SK-N-SH (cell line): ENCODE data around the gene PAPLN. TPM values are rescaled to one million over a fixed set of nuclear protein-coding genes. Genes with fewer than 3 reads are reported as not detected.
A peak's percentile ranks its signal among the peaks of the same experiment; 100 is the strongest.

Source experiments
- CTCF ChIA-PET: fragments of 300-600, 350-600 bp; formaldehyde crosslinking; extraction: SDS; loops from one replicate; lab custom pipeline; 2021; lab: Yijun Ruan, JAX
- POLR2A ChIA-PET: fragments of 350-600 bp; sonication (Branson Sonifier 250); formaldehyde crosslinking; extraction: SDS; loops from one replicate; lab custom pipeline; 2020; ENCODE audit warnings: antibody characterized with exemption, inconsistent platforms; lab: Yijun Ruan, JAX
- DNase-seq: peaks from one replicate; pipeline ENCODE4 v3.0.0; 2012
- H2AFZ ChIP-seq: fragments of 200-600 bp; sonication (generic); 2 replicates; pipeline ENCODE4 v1.8.1; 2016; ENCODE audit warnings: antibody characterized with exemption, mild to moderate bottlenecking, low read depth
- H3F3A ChIP-seq: fragments of 200-600 bp; sonication (generic); replicated peaks from 2 replicates; pipeline ENCODE3; 2016; ENCODE audit warnings: antibody characterized with exemption, mild to moderate bottlenecking; ENCODE audit not compliant: insufficient read depth
- H3K27ac ChIP-seq, 2 experiments: fragments of 200-500 bp in 1 of 2; fragments of 200-600 bp in 1 of 2; sonication (Bioruptor generic) in 1 of 2; sonication (generic), shearing (Covaris generic) in 1 of 2; 2 replicates each; pipeline versions ENCODE4 v1.5.1 to v1.6.1; 2014 to 2016; ENCODE audit warnings: low read depth in 2 of 2, inconsistent platforms in 1 of 2, low read length in 1 of 2, mild to moderate bottlenecking in 1 of 2, mixed read lengths in 1 of 2
- H3K27me3 ChIP-seq: fragments of 200-600 bp; sonication (generic), shearing (Covaris generic); 2 replicates; pipeline ENCODE4 v1.6.1; 2016; ENCODE audit warnings: mixed run types; ENCODE audit not compliant: insufficient read depth
- H3K36me3 ChIP-seq, 2 experiments: fragments of 200-500 bp in 1 of 2; fragments of 200-600 bp in 1 of 2; sonication (Bioruptor generic) in 1 of 2; sonication (generic) in 1 of 2; replicated peaks in 1 of 2; 2 replicates each; pipeline versions ENCODE3 to v1.5.1; 2014 to 2016; ENCODE audit warnings: low read length in 1 of 2, mild to moderate bottlenecking in 1 of 2; ENCODE audit not compliant: insufficient read depth in 2 of 2, control insufficient read depth in 1 of 2
- H3K4me1 ChIP-seq, 2 experiments: fragments of 200-500 bp in 1 of 2; fragments of 200-600 bp in 1 of 2; sonication (Bioruptor generic) in 1 of 2; sonication (generic), shearing (Covaris generic) in 1 of 2; 2 replicates each; pipeline versions ENCODE4 v1.5.1 to v1.6.1; 2014 to 2016; ENCODE audit warnings: low read depth in 1 of 2, low read length in 1 of 2, mixed run types in 1 of 2; ENCODE audit not compliant: insufficient read depth in 2 of 2, control insufficient read depth in 1 of 2
- H3K4me2 ChIP-seq: fragments of 200-600 bp; sonication (generic), shearing (Covaris generic); 2 replicates; pipeline ENCODE4 v1.6.1; 2017; ENCODE audit warnings: mixed run types
- H3K4me3 ChIP-seq, 2 experiments: fragments of 200-500 bp in 1 of 2; fragments of 200-600 bp in 1 of 2; sonication (Bioruptor generic) in 1 of 2; sonication (generic), shearing (Covaris generic) in 1 of 2; 2 replicates each; pipeline versions ENCODE4 v1.5.1 to v1.8.1; 2014 to 2016; ENCODE audit warnings: low read depth in 2 of 2, inconsistent platforms in 1 of 2, low read length in 1 of 2, mild to moderate bottlenecking in 1 of 2, mixed read lengths in 1 of 2, moderate library complexity in 1 of 2
- H3K79me2 ChIP-seq: fragments of 200-600 bp; sonication (generic); 2 replicates; pipeline ENCODE4 v1.8.1; 2017; ENCODE audit warnings: mild to moderate bottlenecking; ENCODE audit not compliant: insufficient read depth
- H3K9ac ChIP-seq: fragments of 200-600 bp; sonication (generic); 2 replicates; pipeline ENCODE4 v1.6.1; 2017; ENCODE audit warnings: mixed run types
- H3K9me2 ChIP-seq: fragments of 200-600 bp; sonication (generic); 2 replicates; pipeline ENCODE4 v1.6.1; 2017; ENCODE audit warnings: mixed run types
- H3K9me3 ChIP-seq: fragments of 200-600 bp; sonication (generic); 2 replicates; pipeline ENCODE4 v1.6.1; 2017; ENCODE audit warnings: mixed run types, mild to moderate bottlenecking, moderate library complexity
- H4K20me1 ChIP-seq: fragments of 200-600 bp; sonication (generic); 2 replicates; pipeline ENCODE4 v1.6.1; 2017; ENCODE audit warnings: mild to moderate bottlenecking, mixed run types; ENCODE audit not compliant: insufficient read depth
- CTCF ChIP-seq: fragments of 200-600 bp; sonication (generic); IDR thresholded peaks from 2 replicates; pipeline ENCODE4 v1.6.1; 2017; ENCODE audit warnings: antibody characterized with exemption, mild to moderate bottlenecking, moderate library complexity
- ELF1 ChIP-seq: IDR thresholded peaks from 2 replicates; pipeline ENCODE4 v1.4.0; 2012
- FOSL2 ChIP-seq: IDR thresholded peaks from 2 replicates; pipeline ENCODE4 v1.4.0; 2012; ENCODE audit warnings: low read depth, mild to moderate bottlenecking, moderate library complexity, borderline replicate concordance
- FOXJ3 ChIP-seq: sonication (generic); formaldehyde crosslinking; IDR thresholded peaks from 2 replicates; pipeline ENCODE4 v1.5.1; 2020; ENCODE audit warnings: mild to moderate bottlenecking, missing genetic modification reagents
- FOXM1 ChIP-seq: IDR thresholded peaks from 2 replicates; pipeline ENCODE4 v1.4.0; 2012; ENCODE audit warnings: low read depth, mild to moderate bottlenecking
- IRF3 ChIP-seq: fragments of 150-350 bp; IDR thresholded peaks from 2 replicates; pipeline ENCODE4 v1.6.1; 2016; ENCODE audit warnings: mild to moderate bottlenecking, low read depth, low read length
- JUND ChIP-seq: IDR thresholded peaks from 2 replicates; pipeline ENCODE4 v1.4.0; 2012
- MEF2A ChIP-seq: IDR thresholded peaks from 2 replicates; pipeline ENCODE4 v1.4.0; 2012; ENCODE audit warnings: low read depth, borderline replicate concordance
- MXI1 ChIP-seq: IDR thresholded peaks from 2 replicates; pipeline ENCODE4 v1.6.1; 2012; ENCODE audit warnings: mild to moderate bottlenecking, low read depth, low read length, improper control_type of control experiment
- POLR2AphosphoS5 ChIP-seq: IDR thresholded peaks from 2 replicates; pipeline ENCODE4 v1.6.1; 2012; ENCODE audit warnings: low read depth, low read length
- RAD21 ChIP-seq: IDR thresholded peaks from 2 replicates; pipeline ENCODE4 v1.6.1; 2012; ENCODE audit warnings: mild to moderate bottlenecking, low read length
- REST ChIP-seq: IDR thresholded peaks from 2 replicates; pipeline ENCODE4 v1.6.1; 2012; ENCODE audit warnings: mild to moderate bottlenecking, low read depth, low read length, moderate library complexity
- RFX5 ChIP-seq: IDR thresholded peaks from 2 replicates; pipeline ENCODE4 v1.6.1; 2012; ENCODE audit warnings: mild to moderate bottlenecking, improper control_type of control experiment, low read length
- SIN3A ChIP-seq: IDR thresholded peaks from 2 replicates; pipeline ENCODE4 v1.6.1; 2012; ENCODE audit warnings: low read depth, mild to moderate bottlenecking, low read length, moderate library complexity, borderline replicate concordance
- TAF1 ChIP-seq: IDR thresholded peaks from 2 replicates; pipeline ENCODE4 v1.6.1; 2012; ENCODE audit warnings: low read depth, mild to moderate bottlenecking, low read length, moderate library complexity, borderline replicate concordance
- TCF12 ChIP-seq: IDR thresholded peaks from 2 replicates; pipeline ENCODE4 v1.4.0; 2012
- ZBTB33 ChIP-seq: IDR thresholded peaks from 2 replicates; pipeline ENCODE4 v1.4.0; 2012; ENCODE audit warnings: low read depth, borderline replicate concordance
- WGBS: methylation state at CpG from one replicate; pipeline ENCODE4 v1.1.6; 2017; ENCODE audit warnings: low lambda C conversion rate; 5-methylcytosine and 5-hydroxymethylcytosine counted together
- polyA plus RNA-seq, 3 experiments: library from polyadenylated mRNA; depleted of rRNA; stranded (reverse); fragments of >200 nt; gene quantifications; 2 replicates each; pipeline ENCODE4 v1.2.3, GENCODE V29; 2012

The PAPLN gene
- polyA plus RNA-seq, 1 of the 3 experiments (the other 2 are of a cell fraction), result 0.13 TPM

- TF ChIP-seq SIN3A (no peak), FOSL2 (no peak), MXI1 (no peak), CTCF (peak; percentile 95)
Observed at GRCh38 chr14:73295198-73295796, 58.0 kb downstream of the PAPLN start (continued).

- POLR2A ChIA-PET, result no interaction called here
- H4K20me1 ChIP-seq, result no peaks in the 10 kb centered on the region
- CTCF ChIA-PET, result interaction anchor here (4.9 to 5.3 kb wide), 2 partner anchors 10 to 167 kb away, joined by 23 to 47 read pairs; no protein-coding TSS in a partner anchor
- TF ChIP-seq MXI1 (no peak), RFX5 (no peak), ZBTB33 (no peak), POLR2AphosphoS5 (no peak)
- H3K36me3 ChIP-seq, result peaks cover 0 to 6% of the 10 kb centered on the region in 2 experiments
- H3K9ac ChIP-seq, result no peak overlapping the region
- no peaks in the 10 kb centered on the region for H3K27me3 ChIP-seq
- H3K9me2 ChIP-seq, result no peaks in the 10 kb centered on the region
- H3K79me2 ChIP-seq, result no peaks in the 10 kb centered on the region; the same call in 1 of the 2 replicates
- no peak overlapping the region for H3K4me2 ChIP-seq
- H3F3A ChIP-seq, result peaks cover 3% of the 10 kb centered on the region
- 87% methylated on average over 3 of the region's 3 CpGs for WGBS
- DNase-seq, result no peak
- H2AFZ ChIP-seq, result no peak overlapping the region
- no peaks in the 10 kb centered on the region for H3K9me3 ChIP-seq
- H3K27ac ChIP-seq, result no peak overlapping the region
- peaks cover 0 to 2% of the 10 kb centered on the region in 2 experiments; a peak in 1 of 4 replicates for H3K4me1 ChIP-seq
- no peak overlapping the region for H3K4me3 ChIP-seq
Observed at GRCh38 chr14:73305499-73305898, 68.2 kb downstream of the PAPLN start.

GRCh38 chr14:73307261-73307660 is 70.0 kb downstream of the PAPLN start:
- peaks cover 10% of the 10 kb centered on the region for H3F3A ChIP-seq
- no peaks in the 10 kb centered on the region for H3K9me2 ChIP-seq
- H3K4me3 ChIP-seq, result no peak overlapping the region
- ChIA-PET CTCF (interaction anchor here (4.9 to 5.3 kb wide), 2 partner anchors 11 to 165 kb away, joined by 23 to 47 read pairs; no protein-coding TSS in a partner anchor), POLR2A (no interaction called here)
- 98% methylated on average over 3 of the region's 3 CpGs for WGBS
- H3K79me2 ChIP-seq, result no peaks in the 10 kb centered on the region; the same call in 1 of the 2 replicates
- no peaks in the 10 kb centered on the region for H3K27me3 ChIP-seq
- no peaks in the 10 kb centered on the region for H3K36me3 ChIP-seq
- no peak overlapping the region for H3K4me2 ChIP-seq
- no peak overlapping the region for H3K27ac ChIP-seq
- peaks cover 0 to 9% of the 10 kb centered on the region in 2 experiments; a peak in 1 of 4 replicates for H3K4me1 ChIP-seq
- no peaks in the 10 kb centered on the region for H4K20me1 ChIP-seq
- no peak overlapping the region for H3K9ac ChIP-seq
- no peak for DNase-seq
- no peak overlapping the region for H2AFZ ChIP-seq
- no peaks in the 10 kb centered on the region for H3K9me3 ChIP-seq
- TF ChIP-seq TCF12 (no peak), MEF2A (no peak), FOXM1 (no peak), FOXJ3 (CRISPR knock-in tag) (no peak), REST (no peak), MXI1 (no peak), RAD21 (no peak), TAF1 (no peak), IRF3 (no peak), ELF1 (no peak), JUND (no peak)
